ENCODE results near the gene SOX4. TPM values are rescaled to one million over a fixed set of nuclear protein-coding genes. Genes with fewer than 3 reads are reported as not detected.
A peak's percentile ranks its signal among the peaks of the same experiment; 100 is the strongest.

The SOX4 gene
- total and polyA plus RNA-seq, 5 donors from 2014 or later = 0.30 to 7.6 (median 0.52) TPM

- H3K4me3 Mint-ChIP-seq = peak overlapping the region; percentile 92 to 96 (median 94)
- peaks cover 0 to 3% (median 0%) of the 10 kb centered on the region in 7 donors for H3K9me3 Mint-ChIP-seq
- H3K27ac Mint-ChIP-seq = peak overlapping the region; percentile 31 to 69 (median 41)
- H3K27ac ChIP-seq (ENCODE audit: insufficient read depth, low read length, poor library complexity, severe bottlenecking) = no peak overlapping the region
- H3K36me3 ChIP-seq (ENCODE audit: control insufficient read depth, insufficient read depth, low read length) = no peaks in the 10 kb centered on the region
- ATAC-seq (ENCODE audit: low read depth in 2 of 2) (peak in 1 of 2 donors; percentile 2), DNase-seq (peak; percentile 6 to 79 (median 34))
- peak overlapping the region; percentile 89 for H3K4me3 ChIP-seq (ENCODE audit: low read depth, low read length)
- H3K4me1 Mint-ChIP-seq = peaks cover 0 to 17% (median 4%) of the 10 kb centered on the region in 4 donors
- peaks cover 47% of the 10 kb centered on the region for H3K27me3 Mint-ChIP-seq
- no peaks in the 10 kb centered on the region for H3K36me3 Mint-ChIP-seq
- H3K4me1 ChIP-seq (ENCODE audit: control insufficient read depth, insufficient read depth, low read length, poor library complexity, severe bottlenecking) = peaks cover 32% of the 10 kb centered on the region
- no peaks in the 10 kb centered on the region for H3K9me3 ChIP-seq (ENCODE audit: control insufficient read depth in 2 of 2, low read length in 2 of 2)
- peaks cover 20% of the 10 kb centered on the region for H3K27me3 ChIP-seq (ENCODE audit: control insufficient read depth, insufficient read depth, low read length)
Observed at GRCh38 chr6:21588481-21589351, 4.8 kb upstream of the SOX4 start.

DNA sequence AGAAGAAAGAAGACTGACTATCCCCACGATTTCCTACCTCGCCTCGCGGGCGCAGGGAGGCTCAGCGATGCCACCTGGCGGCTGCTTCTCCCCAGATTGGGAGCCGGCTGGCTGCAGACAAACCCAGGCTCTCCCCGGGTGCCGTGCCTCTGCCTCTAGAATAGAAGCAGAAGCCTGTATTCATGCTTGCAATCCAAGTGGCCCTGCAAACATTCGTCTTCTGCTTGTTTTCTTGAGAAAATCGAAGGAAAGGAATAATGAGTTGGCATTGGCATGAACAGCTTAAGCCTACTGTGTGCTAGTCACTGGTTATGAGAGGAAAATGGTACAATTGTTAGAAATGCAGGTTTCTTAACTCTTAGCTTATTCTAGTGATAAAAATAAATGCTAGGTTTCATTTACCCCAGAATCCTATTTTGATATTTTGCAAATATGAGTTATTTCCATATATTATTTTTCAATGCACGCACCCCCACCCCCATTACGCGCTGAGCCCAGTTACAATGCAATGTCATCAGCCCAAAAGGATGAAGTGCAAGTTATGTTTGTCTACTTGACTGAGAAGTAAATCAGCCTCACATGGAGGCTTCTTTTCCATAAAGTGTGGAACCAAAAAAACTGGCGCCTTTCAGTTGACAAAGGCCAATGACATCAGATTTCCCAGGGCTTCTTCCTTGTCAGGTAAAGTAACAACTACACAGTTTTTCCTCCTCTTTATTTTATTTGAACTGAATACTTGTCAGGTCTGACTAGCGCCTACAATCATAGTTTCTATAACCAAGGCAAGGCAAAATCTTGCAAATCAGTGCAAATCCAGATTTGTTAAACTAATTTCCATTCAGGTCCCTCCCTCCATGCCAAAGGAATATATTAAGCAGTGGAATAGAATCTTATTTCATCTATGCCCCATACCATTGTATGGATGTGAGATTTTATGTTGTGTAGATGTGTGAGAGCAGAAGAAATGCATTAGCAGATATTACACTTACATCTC, 3.9 kb upstream of the SOX4 start:
- Histone ChIP-seq H3K27ac (ENCODE audit: insufficient read depth, low read length, poor library complexity, severe bottlenecking) (no peak overlapping the region), H3K9me3 (ENCODE audit: control insufficient read depth in 2 of 2, low read length in 2 of 2) (no peaks in the 10 kb centered on the region), H3K4me1 (ENCODE audit: control insufficient read depth, insufficient read depth, low read length, poor library complexity, severe bottlenecking) (peaks cover 40% of the 10 kb centered on the region), H3K27me3 (ENCODE audit: control insufficient read depth, insufficient read depth, low read length) (peaks cover 20% of the 10 kb centered on the region), H3K4me3 (ENCODE audit: low read depth, low read length) (peak overlapping the region; percentile 89), H3K36me3 (ENCODE audit: control insufficient read depth, insufficient read depth, low read length) (no peaks in the 10 kb centered on the region)
- H3K27ac Mint-ChIP-seq = peak overlapping the region; percentile 10 to 41 (median 31)
- ATAC-seq (ENCODE audit: low read depth in 2 of 2) = peak; percentile 54 to 60
- H3K27me3 Mint-ChIP-seq = peaks cover 41% of the 10 kb centered on the region
- DNase-seq = peak; percentile 49 to 83 (median 71)
- peak overlapping the region; percentile 92 to 96 (median 94) for H3K4me3 Mint-ChIP-seq
- no peaks in the 10 kb centered on the region for H3K36me3 Mint-ChIP-seq
- H3K4me1 Mint-ChIP-seq = peaks cover 0 to 20% (median 4%) of the 10 kb centered on the region in 4 donors
- H3K9me3 Mint-ChIP-seq = peaks cover 0 to 3% (median 0%) of the 10 kb centered on the region in 7 donors

GRCh38 chr6:21590346-21590745, 3.2 kb upstream of the SOX4 start:
- H3K36me3 Mint-ChIP-seq = no peaks in the 10 kb centered on the region
- peaks cover 37% of the 10 kb centered on the region for H3K27me3 Mint-ChIP-seq
- ATAC-seq (ENCODE audit: low read depth in 2 of 2) = no peak
- H3K4me3 Mint-ChIP-seq = peak overlapping the region; percentile 38 to 96 (median 93)
- H3K4me3 ChIP-seq (ENCODE audit: low read depth, low read length) = no peak overlapping the region
- peaks cover 20% of the 10 kb centered on the region for H3K27me3 ChIP-seq (ENCODE audit: control insufficient read depth, insufficient read depth, low read length)
- H3K4me1 Mint-ChIP-seq = peaks cover 0 to 21% (median 4%) of the 10 kb centered on the region in 4 donors
- H3K27ac ChIP-seq (ENCODE audit: insufficient read depth, low read length, poor library complexity, severe bottlenecking) = no peak overlapping the region
- H3K36me3 ChIP-seq (ENCODE audit: control insufficient read depth, insufficient read depth, low read length) = no peaks in the 10 kb centered on the region
- H3K27ac Mint-ChIP-seq = peak overlapping the region in 1 of 3 donors; percentile 10
- H3K9me3 Mint-ChIP-seq = peaks cover 0 to 3% (median 0%) of the 10 kb centered on the region in 7 donors
- peaks cover 43% of the 10 kb centered on the region for H3K4me1 ChIP-seq (ENCODE audit: control insufficient read depth, insufficient read depth, low read length, poor library complexity, severe bottlenecking)
- no peaks in the 10 kb centered on the region for H3K9me3 ChIP-seq (ENCODE audit: control insufficient read depth in 2 of 2, low read length in 2 of 2)
- DNase-seq = no peak

DNA sequence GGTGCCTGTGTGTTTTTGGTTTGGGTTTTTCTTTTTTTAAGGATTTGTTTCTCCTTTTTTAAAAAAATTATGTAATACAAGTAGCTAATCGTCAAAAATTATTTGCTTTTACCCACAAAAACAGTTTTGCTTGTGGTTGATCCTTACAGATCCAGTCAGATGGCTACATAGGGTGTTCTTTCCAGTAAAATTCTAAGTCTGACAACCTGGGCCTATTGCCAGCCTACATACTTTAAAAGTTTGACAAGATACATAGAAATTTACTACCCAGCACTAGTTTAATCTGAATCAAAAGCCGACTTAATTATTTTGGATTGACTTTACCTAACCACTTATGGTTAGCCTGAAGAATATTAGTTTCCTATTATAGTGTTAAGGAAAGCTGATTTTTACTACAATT, 2.1 kb upstream of the SOX4 start:
- Mint-ChIP-seq H3K27me3 (peaks cover 44% of the 10 kb centered on the region), H3K4me1 (peaks cover 0 to 30% (median 9%) of the 10 kb centered on the region in 4 donors), H3K27ac (no peak overlapping the region), H3K4me3 (no peak overlapping the region), H3K36me3 (no peaks in the 10 kb centered on the region), H3K9me3 (peaks cover 0 to 3% (median 0%) of the 10 kb centered on the region in 7 donors)
- Histone ChIP-seq H3K36me3 (ENCODE audit: control insufficient read depth, insufficient read depth, low read length) (no peaks in the 10 kb centered on the region), H3K27ac (ENCODE audit: insufficient read depth, low read length, poor library complexity, severe bottlenecking) (no peak overlapping the region), H3K4me1 (ENCODE audit: control insufficient read depth, insufficient read depth, low read length, poor library complexity, severe bottlenecking) (peaks cover 52% of the 10 kb centered on the region), H3K4me3 (ENCODE audit: low read depth, low read length) (no peak overlapping the region), H3K9me3 (ENCODE audit: control insufficient read depth in 2 of 2, low read length in 2 of 2) (no peaks in the 10 kb centered on the region), H3K27me3 (ENCODE audit: control insufficient read depth, insufficient read depth, low read length) (peaks cover 22% of the 10 kb centered on the region)
- ATAC-seq (ENCODE audit: low read depth in 2 of 2) (no peak), DNase-seq (no peak)

DNA sequence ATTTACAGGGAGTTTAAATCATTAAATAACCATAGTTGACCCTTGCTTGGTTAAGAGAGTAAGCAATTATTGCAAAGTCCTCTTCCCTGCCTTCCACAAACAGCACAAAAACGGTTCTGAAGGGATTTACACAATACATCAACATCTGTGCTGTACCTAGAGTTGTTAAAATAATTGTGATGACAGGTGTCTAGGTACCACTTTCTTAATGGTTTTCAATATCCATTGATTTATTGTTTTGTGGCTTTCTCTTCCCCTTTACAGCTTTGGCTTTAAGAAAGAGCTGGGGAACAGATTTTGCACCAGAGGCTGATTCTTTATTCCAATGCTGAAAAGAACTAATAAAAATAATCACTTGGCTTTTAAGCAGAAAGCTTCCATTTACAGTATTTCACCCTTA, 598 bp upstream of the SOX4 start:
- Histone ChIP-seq H3K9me3 (ENCODE audit: control insufficient read depth in 2 of 2, low read length in 2 of 2) (no peaks in the 10 kb centered on the region), H3K36me3 (ENCODE audit: control insufficient read depth, insufficient read depth, low read length) (no peaks in the 10 kb centered on the region), H3K27me3 (ENCODE audit: control insufficient read depth, insufficient read depth, low read length) (peaks cover 27% of the 10 kb centered on the region), H3K27ac (ENCODE audit: insufficient read depth, low read length, poor library complexity, severe bottlenecking) (no peak overlapping the region), H3K4me3 (ENCODE audit: low read depth, low read length) (peak overlapping the region; percentile 88), H3K4me1 (ENCODE audit: control insufficient read depth, insufficient read depth, low read length, poor library complexity, severe bottlenecking) (peaks cover 52% of the 10 kb centered on the region)
- Mint-ChIP-seq H3K4me1 (peaks cover 6 to 34% (median 14%) of the 10 kb centered on the region in 4 donors), H3K4me3 (no peak overlapping the region), H3K9me3 (peaks cover 0 to 6% (median 2%) of the 10 kb centered on the region in 7 donors), H3K27me3 (peaks cover 46% of the 10 kb centered on the region), H3K36me3 (no peaks in the 10 kb centered on the region), H3K27ac (no peak overlapping the region)
- ATAC-seq (ENCODE audit: low read depth in 2 of 2) (no peak), DNase-seq (no peak)

GRCh38 chr6:21593927-21594415, 420 bp downstream of the SOX4 start:
- Mint-ChIP-seq H3K4me3 (no peak overlapping the region), H3K9me3 (peaks cover 0 to 6% (median 2%) of the 10 kb centered on the region in 7 donors), H3K27ac (no peak overlapping the region), H3K27me3 (peaks cover 52% of the 10 kb centered on the region), H3K4me1 (peaks cover 6 to 29% (median 15%) of the 10 kb centered on the region in 4 donors), H3K36me3 (no peaks in the 10 kb centered on the region)
- Histone ChIP-seq H3K27me3 (ENCODE audit: control insufficient read depth, insufficient read depth, low read length) (peaks cover 37% of the 10 kb centered on the region), H3K27ac (ENCODE audit: insufficient read depth, low read length, poor library complexity, severe bottlenecking) (no peak overlapping the region), H3K4me3 (ENCODE audit: low read depth, low read length) (peak overlapping the region; percentile 88), H3K9me3 (ENCODE audit: control insufficient read depth in 2 of 2, low read length in 2 of 2) (no peaks in the 10 kb centered on the region), H3K4me1 (ENCODE audit: control insufficient read depth, insufficient read depth, low read length, poor library complexity, severe bottlenecking) (peaks cover 44% of the 10 kb centered on the region), H3K36me3 (ENCODE audit: control insufficient read depth, insufficient read depth, low read length) (no peaks in the 10 kb centered on the region)
- DNase-seq (peak in 2 of 3 donors; percentile 23 to 41), ATAC-seq (ENCODE audit: low read depth in 2 of 2) (no peak)
